PC-3 (cell line): ENCODE measurements around the gene CPT1C. TPM values are rescaled to one million over a fixed set of nuclear protein-coding genes. Genes with fewer than 3 reads are reported as not detected.

ENCODE experiments used
- ATAC-seq: fragments of 200-7000 bp; cut with Tn5 transposase; 2 replicates; pipeline ENCODE4 v1.9.1; 2020; ENCODE audit warnings: mild to moderate bottlenecking, moderate library complexity
- BruUV-seq: library from RNA; stranded (reverse); fragments of 400-500 nt; replicated peaks from 2 replicates; lab custom pipeline; 2021; lab: Mats Ljungman, UMichigan
- CTCF ChIA-PET: fragments of 300-600 bp; sonication (Branson Sonifier 250); formaldehyde crosslinking; loops from one replicate; lab custom pipeline; 2022; ENCODE audit warnings: antibody characterized with exemption; lab: Charles Lee
- POLR2A ChIA-PET: fragments of 300-600 bp; sonication (Branson Sonifier 250); formaldehyde crosslinking; loops from one replicate; lab custom pipeline; 2022; ENCODE audit warnings: antibody characterized with exemption; ENCODE audit not compliant: unreplicated experiment; lab: Charles Lee
- DNase-seq: peaks from one replicate; pipeline ENCODE4 v3.0.0-alpha.2; 2015
- H2AFZ ChIP-seq: fragments of 300-600 bp; sonication (generic); 2 replicates; pipeline ENCODE4 v1.6.0; 2016; ENCODE audit warnings: antibody characterized with exemption, low read length
- H3F3A ChIP-seq: fragments of 300-600 bp; sonication (generic); one replicate; pipeline ENCODE4 v1.6.0; 2017; ENCODE audit warnings: antibody characterized with exemption, low read length, control low read depth, mild to moderate bottlenecking; ENCODE audit not compliant: unreplicated experiment
- H3K27ac ChIP-seq: fragments of 300-600 bp; sonication (generic); 2 replicates; pipeline ENCODE4 v1.5.1; 2016; ENCODE audit warnings: mild to moderate bottlenecking, low read length
- H3K27me3 ChIP-seq: fragments of 300-600 bp; sonication (generic); 2 replicates; pipeline ENCODE4 v1.6.1; 2016; ENCODE audit warnings: low read length, mixed read lengths
- H3K36me3 ChIP-seq: fragments of 300-600 bp; sonication (generic); 2 replicates; pipeline ENCODE4 v1.6.1; 2016; ENCODE audit warnings: low read depth, mixed run types, low read length, mixed read lengths
- H3K4me1 ChIP-seq: fragments of 300-600 bp; sonication (generic); 2 replicates; pipeline ENCODE4 v1.5.1; 2016; ENCODE audit warnings: low read length; ENCODE audit not compliant: insufficient read depth
- H3K4me2 ChIP-seq: fragments of 300-600 bp; sonication (generic); 2 replicates; pipeline ENCODE4 v1.6.0; 2016; ENCODE audit warnings: low read length
- H3K4me3 ChIP-seq: fragments of 300-600 bp; sonication (generic); 2 replicates; pipeline ENCODE4 v1.5.1; 2016; ENCODE audit warnings: mild to moderate bottlenecking, low read length, mixed read lengths
- H3K79me2 ChIP-seq: fragments of 300-600 bp; sonication (generic); 2 replicates; pipeline ENCODE4 v1.6.1; 2017; ENCODE audit warnings: low read length, mixed read lengths
- H3K9ac ChIP-seq: fragments of 300-600 bp; sonication (generic); 2 replicates; pipeline ENCODE4 v1.6.0; 2016; ENCODE audit warnings: mild to moderate bottlenecking, low read length
- H3K9me2 ChIP-seq: fragments of 300-600 bp; sonication (generic); replicated peaks from 2 replicates; pipeline ENCODE4 v1.6.1; 2016; ENCODE audit warnings: mixed run types, low read length, mixed read lengths
- H3K9me3 ChIP-seq: fragments of 300-600 bp; sonication (generic); 2 replicates; pipeline ENCODE4 v1.6.1; 2016; ENCODE audit warnings: low read length, mixed read lengths
- H4K20me1 ChIP-seq: fragments of 300-600 bp; sonication (generic); 2 replicates; pipeline ENCODE4 v1.6.1; 2016; ENCODE audit warnings: low read length, mixed read lengths
- EZH2 ChIP-seq: fragments of 300-600 bp; sonication (generic); IDR thresholded peaks from one replicate; pipeline ENCODE4 v1.6.1; 2017; ENCODE audit warnings: antibody characterized with exemption, mild to moderate bottlenecking, low read length; ENCODE audit not compliant: unreplicated experiment
- EZH2phosphoT487 ChIP-seq: fragments of 300-600 bp; sonication (generic); IDR thresholded peaks from 2 replicates; pipeline ENCODE4 v1.6.1; 2018; ENCODE audit warnings: mild to moderate bottlenecking, antibody characterized with exemption, low read length, borderline replicate concordance
- intact Hi-C: fragments of 100-400 bp; cut with micrococcal nuclease; formaldehyde crosslinking; loops from 2 replicates; pipeline ENCODE4 v1.9.0; 2023
- total RNA-seq: library from RNA; depleted of rRNA; stranded (reverse); fragments of >200 nt; gene quantifications from 2 replicates; pipeline ENCODE4 v1.2.3, GENCODE V29; 2014
- TF ChIP-seq, protein P1 (sequence below): fragments of 300-600 bp; sonication (generic); conservative IDR thresholded peaks from 2 replicates; pipeline ENCODE4 v1.5.1; 2017; ENCODE audit warnings: antibody characterized with exemption, low read depth, mild to moderate bottlenecking, low read length

CPT1C gene
- total RNA-seq, 1 experiment from 2014 or later: 11.5 TPM

DNA sequence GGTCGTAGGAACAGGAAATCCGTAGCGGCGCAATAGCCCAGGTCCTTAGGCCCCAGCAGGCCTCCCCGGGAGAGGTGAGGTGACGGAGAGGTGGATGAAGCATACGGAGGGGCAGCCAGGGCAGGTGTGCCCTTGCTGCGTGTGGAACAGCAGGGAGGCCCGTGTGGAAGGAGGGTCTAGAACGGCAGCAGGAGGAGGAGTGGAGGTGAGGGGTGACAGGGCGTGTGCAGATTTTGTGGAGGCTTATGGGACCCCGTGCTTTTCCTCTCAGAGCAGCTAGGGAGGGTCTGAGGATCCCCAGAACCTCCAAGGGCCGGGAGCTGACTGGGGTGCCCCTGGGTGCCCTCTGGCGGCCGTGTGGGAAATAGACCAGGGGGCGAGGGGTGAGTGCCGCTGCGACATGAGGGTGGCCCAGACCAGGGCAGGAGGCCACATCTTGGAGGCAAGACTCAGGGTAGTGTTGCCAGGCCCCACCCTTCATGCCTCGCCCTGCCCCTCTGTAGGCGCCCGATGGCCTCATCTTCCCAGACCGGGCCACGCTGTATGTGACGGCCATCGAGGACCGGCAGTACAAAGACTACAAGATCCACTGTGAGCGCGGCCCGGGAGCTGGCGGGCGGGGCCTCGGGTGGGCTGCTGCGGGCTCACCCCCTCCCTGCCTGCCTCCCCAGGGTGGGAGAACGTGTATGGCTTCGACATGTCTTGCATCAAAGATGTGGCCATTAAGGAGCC, 6.5 kb upstream of the CPT1C start:
- Histone ChIP-seq H3K9ac (no peak overlapping the region), H3K27ac (no peak overlapping the region), H3K9me3 (no peaks in the 10 kb centered on the region), H3K9me2 (no peaks in the 10 kb centered on the region), H3K79me2 (peaks cover 29% of the 10 kb centered on the region), H4K20me1 (peaks cover 35% of the 10 kb centered on the region), H3K4me3 (no peak overlapping the region), H3F3A (no peaks in the 10 kb centered on the region), H3K27me3 (no peaks in the 10 kb centered on the region), H3K4me1 (peaks cover 16% of the 10 kb centered on the region), H3K36me3 (peaks cover 56% of the 10 kb centered on the region), H3K4me2 (no peak overlapping the region), H2AFZ (no peak overlapping the region)
- POLR2A ChIA-PET: no interaction called here
- ATAC-seq: no peak
- DNase-seq: peak; percentile 35
- BruUV-seq: no TSS peak
- CTCF ChIA-PET: interaction anchor here (0.6 kb wide), 1 partner anchor 12 kb away, joined by 4 read pairs; no protein-coding TSS in a partner anchor
- TF ChIP-seq, protein P1, sequence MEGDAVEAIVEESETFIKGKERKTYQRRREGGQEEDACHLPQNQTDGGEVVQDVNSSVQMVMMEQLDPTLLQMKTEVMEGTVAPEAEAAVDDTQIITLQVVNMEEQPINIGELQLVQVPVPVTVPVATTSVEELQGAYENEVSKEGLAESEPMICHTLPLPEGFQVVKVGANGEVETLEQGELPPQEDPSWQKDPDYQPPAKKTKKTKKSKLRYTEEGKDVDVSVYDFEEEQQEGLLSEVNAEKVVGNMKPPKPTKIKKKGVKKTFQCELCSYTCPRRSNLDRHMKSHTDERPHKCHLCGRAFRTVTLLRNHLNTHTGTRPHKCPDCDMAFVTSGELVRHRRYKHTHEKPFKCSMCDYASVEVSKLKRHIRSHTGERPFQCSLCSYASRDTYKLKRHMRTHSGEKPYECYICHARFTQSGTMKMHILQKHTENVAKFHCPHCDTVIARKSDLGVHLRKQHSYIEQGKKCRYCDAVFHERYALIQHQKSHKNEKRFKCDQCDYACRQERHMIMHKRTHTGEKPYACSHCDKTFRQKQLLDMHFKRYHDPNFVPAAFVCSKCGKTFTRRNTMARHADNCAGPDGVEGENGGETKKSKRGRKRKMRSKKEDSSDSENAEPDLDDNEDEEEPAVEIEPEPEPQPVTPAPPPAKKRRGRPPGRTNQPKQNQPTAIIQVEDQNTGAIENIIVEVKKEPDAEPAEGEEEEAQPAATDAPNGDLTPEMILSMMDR: peak; percentile 70
- no peak for TF ChIP-seq EZH2phosphoT487
- no peak for TF ChIP-seq EZH2
- intact Hi-C loops: no loop called here

DNA sequence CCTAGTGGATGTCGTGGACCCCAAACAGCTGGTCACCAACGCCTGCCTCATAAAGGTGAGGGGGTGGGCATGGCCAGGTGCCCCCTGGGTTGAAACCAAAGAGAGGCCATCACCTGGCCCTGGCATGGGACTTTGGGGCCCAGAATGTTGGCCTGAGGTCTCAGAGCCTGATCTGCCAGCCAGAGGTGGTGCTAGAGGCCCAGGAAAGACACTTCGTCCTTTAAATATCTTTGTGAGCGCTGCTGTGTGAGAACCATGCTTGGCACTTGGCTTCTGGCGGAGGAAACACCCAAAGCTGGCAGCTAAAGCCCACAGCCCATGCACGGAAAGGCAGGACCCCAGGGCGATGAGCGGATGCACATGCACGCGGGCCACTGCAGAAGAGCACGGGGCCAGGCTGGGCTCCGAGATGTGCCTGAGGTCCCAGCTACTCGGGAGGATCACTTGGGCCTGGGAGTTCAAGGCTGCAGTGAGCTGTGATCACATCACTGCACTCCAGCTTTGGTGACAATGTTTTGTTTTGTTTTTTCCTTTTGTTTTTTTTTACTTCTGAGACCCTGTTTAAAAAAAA, 5.8 kb upstream of the CPT1C start:
- Histone ChIP-seq H3K4me3 (no peak overlapping the region), H3K4me1 (peaks cover 16% of the 10 kb centered on the region), H4K20me1 (peaks cover 29% of the 10 kb centered on the region), H3K36me3 (peaks cover 52% of the 10 kb centered on the region), H3K9ac (no peak overlapping the region), H3K9me2 (no peaks in the 10 kb centered on the region), H3K79me2 (peaks cover 23% of the 10 kb centered on the region), H3K27ac (no peak overlapping the region), H3K4me2 (no peak overlapping the region), H3K9me3 (no peaks in the 10 kb centered on the region), H2AFZ (no peak overlapping the region), H3F3A (no peaks in the 10 kb centered on the region), H3K27me3 (no peaks in the 10 kb centered on the region)
- POLR2A ChIA-PET: no interaction called here
- DNase-seq (no peak), ATAC-seq (no peak)
- CTCF ChIA-PET: interaction anchor here (0.6 kb wide), 2 partner anchors 11 to 41 kb away, joined by 3 to 4 read pairs; no protein-coding TSS in a partner anchor
- BruUV-seq: no TSS peak
- intact Hi-C loops: no loop called here
- TF ChIP-seq EZH2 (no peak), EZH2phosphoT487 (no peak)
- TF ChIP-seq, protein P1: no peak
